Erythroblast (primary cell): Measurements from ENCODE around the gene AWAT2.
"Not testable (repeated sequence)": the region's sequence is repeated elsewhere in the genome, so short reads cannot be mapped to it uniquely, and the experiment has no call there.

Experiments
- DNase-seq, 2 experiments: peaks; one replicate each; lab custom pipeline; 2025; lab: John Stamatoyannopoulos, UW
- GATA1 ChIP-seq: IDR thresholded peaks from 2 replicates; pipeline ENCODE4 v1.6.1; 2011; ENCODE audit warnings: low read depth, mild to moderate bottlenecking, control low read depth, low read length, moderate library complexity
- POLR2A ChIP-seq: IDR thresholded peaks from 2 replicates; pipeline ENCODE4 v1.6.1; 2011; ENCODE audit warnings: mild to moderate bottlenecking, low read length

The AWAT2 gene

DNA sequence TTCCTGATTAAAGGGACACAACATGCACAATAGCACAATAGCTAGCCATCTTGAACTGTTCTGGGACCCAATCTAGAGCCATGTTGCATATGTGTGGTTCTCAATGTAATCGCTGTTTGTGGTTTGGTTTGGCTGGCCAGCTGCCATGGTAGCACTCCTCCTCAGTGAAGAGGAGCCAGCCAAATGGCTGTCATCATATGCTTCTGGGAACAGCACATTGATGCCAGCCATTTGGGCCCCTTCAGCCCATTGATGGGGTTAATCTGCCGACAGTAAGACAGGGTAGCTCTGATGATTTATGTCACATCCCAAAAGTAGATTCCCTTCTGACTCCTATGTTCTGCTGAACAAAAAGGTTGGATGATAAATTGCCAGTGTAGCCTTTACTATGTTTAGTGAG, 48.5 kb downstream of the AWAT2 start:
- TF ChIP-seq GATA1 (no peak), POLR2A (no peak)
- no peak for DNase-seq

DNA sequence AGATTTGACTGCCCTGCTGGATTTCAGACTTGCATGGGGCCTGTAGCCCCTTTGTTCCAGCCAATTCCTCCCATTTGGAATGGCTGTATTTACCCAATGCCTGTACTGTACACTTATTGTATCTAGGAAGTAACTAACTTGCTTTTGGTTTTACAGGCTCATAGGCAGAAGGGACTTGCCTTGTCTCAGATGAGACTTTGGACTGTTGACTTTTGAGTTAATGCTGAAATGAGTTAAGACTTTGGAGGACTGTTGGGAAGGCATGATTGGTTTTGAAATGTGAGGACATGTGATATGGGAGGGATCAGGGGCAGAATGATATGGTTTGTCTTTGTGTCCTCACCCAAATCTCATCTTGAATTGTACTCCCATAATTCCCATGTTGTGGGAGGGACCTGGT, 51.4 kb downstream of the AWAT2 start:
- DNase-seq, result not testable (repeated sequence)

DNA sequence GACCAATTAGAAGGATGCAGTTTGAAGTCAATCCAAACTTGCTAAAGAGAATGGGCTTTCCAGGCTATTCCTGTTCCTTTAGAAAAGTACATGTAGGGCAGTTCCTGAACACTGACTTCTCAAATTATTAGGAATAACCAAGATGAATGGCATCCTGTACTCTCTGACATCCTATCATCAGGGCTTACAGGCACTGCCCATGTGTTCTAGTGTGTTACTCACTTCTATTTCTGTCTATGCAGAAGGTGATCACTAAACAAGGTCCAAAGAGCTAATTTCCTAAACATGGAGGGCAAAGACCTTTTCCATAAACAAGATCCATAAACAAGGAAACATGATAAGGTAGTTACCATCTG, 53.6 kb downstream of the AWAT2 start:
- DNase-seq, result no peak
- TF ChIP-seq POLR2A (no peak), GATA1 (no peak)

DNA sequence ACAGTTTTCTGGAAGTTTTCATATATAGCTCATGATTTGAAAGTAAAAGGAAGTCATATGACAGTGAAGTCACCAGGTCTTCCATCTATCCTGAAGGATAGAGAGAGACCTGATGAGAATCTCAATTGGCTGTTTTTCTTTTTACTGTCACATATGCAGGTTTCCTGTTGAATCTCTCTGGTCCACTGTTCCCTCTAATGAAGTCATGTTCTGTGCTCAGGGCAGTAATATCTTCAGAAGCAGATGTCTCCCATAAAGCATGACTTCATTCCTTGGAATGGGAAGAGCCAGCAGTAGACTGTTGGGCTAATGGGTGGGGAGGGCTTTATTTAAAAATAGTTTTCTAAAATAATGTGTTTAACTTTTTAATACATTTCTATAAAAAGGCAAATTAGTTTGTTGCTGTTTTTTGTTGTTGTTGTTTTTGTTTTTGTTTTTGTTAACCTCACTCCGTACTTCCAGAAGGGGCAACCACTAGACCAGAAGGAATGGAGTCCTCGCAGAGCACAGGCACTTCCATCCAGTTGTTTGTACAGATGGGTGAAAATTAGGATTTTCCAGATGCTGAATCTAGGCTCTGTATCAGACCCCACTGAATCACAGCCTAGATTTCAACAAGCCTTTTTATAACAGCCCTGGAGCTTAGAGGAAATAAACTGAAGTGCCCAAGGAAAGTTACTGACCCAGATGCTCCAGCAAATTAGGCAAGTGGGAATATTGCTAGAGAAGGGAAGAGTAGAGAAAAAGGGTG, 54.2 kb downstream of the AWAT2 start:
- DNase-seq, result no peak
- TF ChIP-seq GATA1 (no peak), POLR2A (no peak)

DNA sequence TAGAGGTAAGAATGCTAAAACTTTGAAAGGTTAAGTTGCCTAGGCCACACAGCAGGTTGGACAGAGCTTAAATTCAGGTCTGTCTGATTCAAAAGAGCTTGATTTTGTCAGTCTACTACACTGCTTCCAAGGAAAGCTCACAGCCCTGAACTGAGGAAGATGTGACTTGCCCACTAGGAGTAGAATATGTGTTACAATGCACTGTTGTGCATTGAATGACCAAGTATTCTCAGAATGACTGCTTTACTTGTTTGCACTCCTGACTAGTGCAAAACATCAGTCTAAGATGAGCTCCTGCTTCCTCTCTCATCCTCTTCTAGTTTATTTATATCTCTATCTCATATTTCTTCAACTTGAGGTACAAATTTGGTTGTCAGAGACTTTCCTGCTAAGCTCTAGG, 56.2 kb downstream of the AWAT2 start:
- no peak for TF ChIP-seq GATA1
- TF ChIP-seq POLR2A, result no peak
- no peak for DNase-seq

DNA sequence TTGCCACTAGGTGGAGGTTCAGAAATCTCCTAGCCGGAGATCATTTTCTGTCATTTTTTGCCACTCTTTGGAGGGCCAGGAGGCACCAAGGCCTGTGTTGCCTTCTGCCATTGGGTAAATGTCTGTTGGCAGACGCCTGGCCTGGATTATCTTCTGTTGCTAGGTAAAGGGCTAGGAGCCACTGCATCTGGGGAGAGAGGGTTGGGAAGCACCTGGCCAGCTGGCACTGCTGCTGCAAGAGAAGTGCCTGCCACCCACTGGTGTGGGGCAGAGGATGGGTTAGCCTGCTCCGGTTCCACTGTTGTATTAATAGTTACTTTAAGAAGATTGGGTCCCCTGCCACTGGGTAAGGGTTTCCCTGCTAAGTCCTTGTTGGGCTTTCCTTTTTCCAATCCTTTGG, 58.1 kb downstream of the AWAT2 start:
- no peak for DNase-seq
- TF ChIP-seq GATA1 (no peak), POLR2A (no peak)
